Measurements from ENCODE around the gene DRG2. TPM values are rescaled to one million over a fixed set of nuclear protein-coding genes. Genes with fewer than 3 reads are reported as not detected.

Gene DRG2
- total RNA-seq, 2 donors from 2014 or later: 17.8 to 30.1 TPM

- TF ChIP-seq POLR2A (IDR thresholded peaks at IDR 0.05) (no peak), CTCF (IDR thresholded peaks at IDR 0.05) (no peak)
- intact Hi-C loops (cut with DNase I): no loop called here
- Histone ChIP-seq H3K4me3 (no peak overlapping the region), H3K36me3 (replicated peaks in 1 of 2; ENCODE audit: insufficient read depth in 1 of 2, low read depth in 2 of 2) (no peaks in the 10 kb centered on the region), H3K4me1 (no peaks in the 10 kb centered on the region), H3K9me3 (no peaks in the 10 kb centered on the region), H3K27ac (no peak overlapping the region), H3K27me3 (no peaks in the 10 kb centered on the region)
- WGBS, 2 donors: 76 to 78% methylated on average over 3 to 5 of the region's 5 CpGs
- no peak for ATAC-seq
- DNase-seq: no peak
These were observed 45.0 kb downstream of the DRG2 start for GRCh38 chr17:18132711-18133110.

- Histone ChIP-seq H3K4me3 (no peak overlapping the region), H3K36me3 (replicated peaks in 1 of 2; ENCODE audit: insufficient read depth in 1 of 2, low read depth in 2 of 2) (no peaks in the 10 kb centered on the region), H3K4me1 (peaks cover 6% of the 10 kb centered on the region), H3K9me3 (no peaks in the 10 kb centered on the region), H3K27ac (no peak overlapping the region), H3K27me3 (no peaks in the 10 kb centered on the region)
- ATAC-seq: no peak
- DNase-seq: no peak
- intact Hi-C loops (cut with DNase I): no loop called here
- WGBS, 2 donors: 60 to 71% methylated on average over 13 to 19 of the region's 19 CpGs
- TF ChIP-seq CTCF (IDR thresholded peaks at IDR 0.05) (no peak), POLR2A (IDR thresholded peaks at IDR 0.05) (no peak)
These were observed 48.6 kb downstream of the DRG2 start for GRCh38 chr17:18136357-18136756.

- no peak for TF ChIP-seq CTCF (IDR thresholded peaks at IDR 0.05)
- no peak for TF ChIP-seq POLR2A (IDR thresholded peaks at IDR 0.05)
- Histone ChIP-seq H3K36me3 (replicated peaks in 1 of 2; ENCODE audit: insufficient read depth in 1 of 2, low read depth in 2 of 2) (no peaks in the 10 kb centered on the region), H3K27me3 (no peaks in the 10 kb centered on the region), H3K4me1 (peaks cover 6% of the 10 kb centered on the region), H3K4me3 (no peak overlapping the region), H3K27ac (no peak overlapping the region), H3K9me3 (no peaks in the 10 kb centered on the region)
- DNase-seq: no peak
- intact Hi-C loops (cut with DNase I): no loop called here
- no peak for ATAC-seq
- WGBS, 2 donors: 63 to 77% methylated on average over 3 to 8 of the region's 8 CpGs
These were observed 50.5 kb downstream of the DRG2 start for GRCh38 chr17:18138065-18138749.

GRCh38 chr17:18139092-18139491, 51.3 kb downstream of the DRG2 start:
- no peak for ATAC-seq
- intact Hi-C loops (cut with DNase I): no loop called here
- H3K27ac ChIP-seq: no peak overlapping the region
- H3K9me3 ChIP-seq: no peaks in the 10 kb centered on the region
- no peak overlapping the region for H3K4me3 ChIP-seq
- peaks cover 6% of the 10 kb centered on the region for H3K4me1 ChIP-seq
- H3K36me3 ChIP-seq (replicated peaks in 1 of 2; ENCODE audit: insufficient read depth in 1 of 2, low read depth in 2 of 2): no peaks in the 10 kb centered on the region
- DNase-seq: no peak
- TF ChIP-seq POLR2A (IDR thresholded peaks at IDR 0.05) (no peak), CTCF (IDR thresholded peaks at IDR 0.05) (no peak)
- no peaks in the 10 kb centered on the region for H3K27me3 ChIP-seq
- WGBS, 2 donors: 82 to 95% methylated on average over 1 to 2 of the region's 2 CpGs

GRCh38 chr17:18139498-18139897, 51.8 kb downstream of the DRG2 start:
- Histone ChIP-seq H3K36me3 (replicated peaks in 1 of 2; ENCODE audit: insufficient read depth in 1 of 2, low read depth in 2 of 2) (no peaks in the 10 kb centered on the region), H3K4me1 (peaks cover 6% of the 10 kb centered on the region), H3K27ac (no peak overlapping the region), H3K4me3 (no peak overlapping the region), H3K27me3 (no peaks in the 10 kb centered on the region), H3K9me3 (no peaks in the 10 kb centered on the region)
- WGBS, 2 donors: 79 to 82% methylated on average over 11 to 14 of the region's 14 CpGs
- no peak for ATAC-seq
- DNase-seq: no peak
- intact Hi-C loops (cut with DNase I): no loop called here
- TF ChIP-seq POLR2A (IDR thresholded peaks at IDR 0.05) (no peak), CTCF (IDR thresholded peaks at IDR 0.05) (no peak)

All from body of pancreas (tissue), 4 donors.